ENCODE measurements around the gene DUS2. TPM values are rescaled to one million over a fixed set of nuclear protein-coding genes. Genes with fewer than 3 reads are reported as not detected.

Gene DUS2
- total and polyA plus RNA-seq, 9 of the 15 experiments (the other 6 are each of a cell fraction or from before 2014, with no cell fraction given) = 5.8 to 22.5 (median 20.6) TPM

DNA sequence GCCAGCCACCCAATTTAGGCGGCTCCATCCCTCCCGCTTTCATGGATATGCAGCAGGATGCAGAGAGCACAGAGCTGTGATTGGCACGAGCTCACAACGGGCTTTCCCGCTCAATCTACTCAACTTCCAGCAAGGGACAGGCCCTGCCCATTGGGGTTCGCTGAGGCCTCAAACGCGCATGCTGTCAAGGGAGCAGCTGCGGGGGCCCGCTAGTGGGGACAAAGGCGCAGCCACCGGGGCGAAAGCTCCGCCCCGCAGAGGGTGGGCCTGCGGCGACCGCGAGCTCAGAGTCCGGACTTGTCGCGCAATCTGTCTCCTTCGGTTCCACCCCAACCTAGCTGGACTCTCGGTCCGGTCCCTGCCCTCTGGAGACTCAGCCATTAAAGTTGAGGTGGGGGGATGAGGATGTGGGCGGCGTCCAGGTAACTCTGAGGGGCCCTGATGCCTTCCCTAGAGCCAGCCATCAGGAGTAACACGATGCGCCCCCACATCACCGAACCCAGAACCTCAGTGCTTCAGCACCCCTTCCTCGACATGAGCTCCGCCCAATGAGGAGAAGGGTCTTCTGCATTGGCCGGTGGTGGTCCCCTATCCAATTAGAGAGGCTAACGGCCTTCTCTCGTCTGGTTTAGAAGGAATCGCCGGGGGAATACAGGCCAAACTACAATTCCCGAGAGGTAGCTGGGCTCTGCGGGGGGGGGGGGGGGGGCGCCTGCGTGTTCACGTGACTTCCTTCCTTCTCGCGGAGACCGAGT is 61.6 kb downstream of the DUS2 start (continued):
- TF ChIP-seq, protein P1, sequence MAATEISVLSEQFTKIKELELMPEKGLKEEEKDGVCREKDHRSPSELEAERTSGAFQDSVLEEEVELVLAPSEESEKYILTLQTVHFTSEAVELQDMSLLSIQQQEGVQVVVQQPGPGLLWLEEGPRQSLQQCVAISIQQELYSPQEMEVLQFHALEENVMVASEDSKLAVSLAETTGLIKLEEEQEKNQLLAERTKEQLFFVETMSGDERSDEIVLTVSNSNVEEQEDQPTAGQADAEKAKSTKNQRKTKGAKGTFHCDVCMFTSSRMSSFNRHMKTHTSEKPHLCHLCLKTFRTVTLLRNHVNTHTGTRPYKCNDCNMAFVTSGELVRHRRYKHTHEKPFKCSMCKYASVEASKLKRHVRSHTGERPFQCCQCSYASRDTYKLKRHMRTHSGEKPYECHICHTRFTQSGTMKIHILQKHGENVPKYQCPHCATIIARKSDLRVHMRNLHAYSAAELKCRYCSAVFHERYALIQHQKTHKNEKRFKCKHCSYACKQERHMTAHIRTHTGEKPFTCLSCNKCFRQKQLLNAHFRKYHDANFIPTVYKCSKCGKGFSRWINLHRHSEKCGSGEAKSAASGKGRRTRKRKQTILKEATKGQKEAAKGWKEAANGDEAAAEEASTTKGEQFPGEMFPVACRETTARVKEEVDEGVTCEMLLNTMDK (IDR thresholded peaks at IDR 0.05; ENCODE audit: borderline replicate concordance, insufficient read depth, low read depth, low read length, poor library complexity, severe bottlenecking) = peak; percentile 93
- no peak for TF ChIP-seq CBFA2T3 (IDR thresholded peaks at IDR 0.05)
- no peak for TF ChIP-seq ZNF347 (CRISPR knock-in tag; IDR thresholded peaks at IDR 0.05; ENCODE audit: low read depth)
- TF ChIP-seq, protein P2, sequence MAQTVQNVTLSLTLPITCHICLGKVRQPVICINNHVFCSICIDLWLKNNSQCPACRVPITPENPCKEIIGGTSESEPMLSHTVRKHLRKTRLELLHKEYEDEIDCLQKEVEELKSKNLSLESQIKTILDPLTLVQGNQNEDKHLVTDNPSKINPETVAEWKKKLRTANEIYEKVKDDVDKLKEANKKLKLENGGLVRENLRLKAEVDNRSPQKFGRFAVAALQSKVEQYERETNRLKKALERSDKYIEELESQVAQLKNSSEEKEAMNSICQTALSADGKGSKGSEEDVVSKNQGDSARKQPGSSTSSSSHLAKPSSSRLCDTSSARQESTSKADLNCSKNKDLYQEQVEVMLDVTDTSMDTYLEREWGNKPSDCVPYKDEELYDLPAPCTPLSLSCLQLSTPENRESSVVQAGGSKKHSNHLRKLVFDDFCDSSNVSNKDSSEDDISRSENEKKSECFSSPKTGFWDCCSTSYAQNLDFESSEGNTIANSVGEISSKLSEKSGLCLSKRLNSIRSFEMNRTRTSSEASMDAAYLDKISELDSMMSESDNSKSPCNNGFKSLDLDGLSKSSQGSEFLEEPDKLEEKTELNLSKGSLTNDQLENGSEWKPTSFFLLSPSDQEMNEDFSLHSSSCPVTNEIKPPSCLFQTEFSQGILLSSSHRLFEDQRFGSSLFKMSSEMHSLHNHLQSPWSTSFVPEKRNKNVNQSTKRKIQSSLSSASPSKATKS (CRISPR knock-in tag; IDR thresholded peaks at IDR 0.05) = no peak
- no peak for TF ChIP-seq EZH2 (IDR thresholded peaks at IDR 0.05; ENCODE audit: borderline replicate concordance, low read depth, low read length)
- TF ChIP-seq, protein P3, sequence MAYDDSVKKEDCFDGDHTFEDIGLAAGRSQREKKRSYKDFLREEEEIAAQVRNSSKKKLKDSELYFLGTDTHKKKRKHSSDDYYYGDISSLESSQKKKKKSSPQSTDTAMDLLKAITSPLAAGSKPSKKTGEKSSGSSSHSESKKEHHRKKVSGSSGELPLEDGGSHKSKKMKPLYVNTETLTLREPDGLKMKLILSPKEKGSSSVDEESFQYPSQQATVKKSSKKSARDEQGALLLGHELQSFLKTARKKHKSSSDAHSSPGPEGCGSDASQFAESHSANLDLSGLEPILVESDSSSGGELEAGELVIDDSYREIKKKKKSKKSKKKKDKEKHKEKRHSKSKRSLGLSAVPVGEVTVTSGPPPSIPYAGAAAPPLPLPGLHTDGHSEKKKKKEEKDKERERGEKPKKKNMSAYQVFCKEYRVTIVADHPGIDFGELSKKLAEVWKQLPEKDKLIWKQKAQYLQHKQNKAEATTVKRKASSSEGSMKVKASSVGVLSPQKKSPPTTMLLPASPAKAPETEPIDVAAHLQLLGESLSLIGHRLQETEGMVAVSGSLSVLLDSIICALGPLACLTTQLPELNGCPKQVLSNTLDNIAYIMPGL (CRISPR knock-in tag; IDR thresholded peaks at IDR 0.05) = no peak
- no peak for TF ChIP-seq HEY1 (CRISPR knock-in tag; IDR thresholded peaks at IDR 0.05; ENCODE audit: borderline replicate concordance)
- no peak; the same call in none of the 2 replicates for TF ChIP-seq ZNF583 (CRISPR knock-in tag; IDR thresholded peaks at IDR 0.05)
- TF ChIP-seq, protein P4, sequence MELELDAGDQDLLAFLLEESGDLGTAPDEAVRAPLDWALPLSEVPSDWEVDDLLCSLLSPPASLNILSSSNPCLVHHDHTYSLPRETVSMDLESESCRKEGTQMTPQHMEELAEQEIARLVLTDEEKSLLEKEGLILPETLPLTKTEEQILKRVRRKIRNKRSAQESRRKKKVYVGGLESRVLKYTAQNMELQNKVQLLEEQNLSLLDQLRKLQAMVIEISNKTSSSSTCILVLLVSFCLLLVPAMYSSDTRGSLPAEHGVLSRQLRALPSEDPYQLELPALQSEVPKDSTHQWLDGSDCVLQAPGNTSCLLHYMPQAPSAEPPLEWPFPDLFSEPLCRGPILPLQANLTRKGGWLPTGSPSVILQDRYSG (tag; conservative IDR thresholded peaks at IDR 0.05; ENCODE audit: low read depth) = peak; percentile 72; the same call in 1 of the 2 replicates
- no peak for TF ChIP-seq PHTF2 (CRISPR knock-in tag; IDR thresholded peaks at IDR 0.05)
- no peak for TF ChIP-seq HMG20A (CRISPR knock-in tag; conservative IDR thresholded peaks at IDR 0.05)
- TF ChIP-seq RBM17 (IDR thresholded peaks at IDR 0.05; ENCODE audit: borderline replicate concordance, low read depth, low read length) = no peak
- TF ChIP-seq, protein P5, sequence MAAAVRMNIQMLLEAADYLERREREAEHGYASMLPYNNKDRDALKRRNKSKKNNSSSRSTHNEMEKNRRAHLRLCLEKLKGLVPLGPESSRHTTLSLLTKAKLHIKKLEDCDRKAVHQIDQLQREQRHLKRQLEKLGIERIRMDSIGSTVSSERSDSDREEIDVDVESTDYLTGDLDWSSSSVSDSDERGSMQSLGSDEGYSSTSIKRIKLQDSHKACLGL (CRISPR knock-in tag; IDR thresholded peaks at IDR 0.05; ENCODE audit: borderline replicate concordance, poor library complexity, severe bottlenecking) = no peak
- TF ChIP-seq NFE2 (IDR thresholded peaks at IDR 0.05; ENCODE audit: low read depth) = no peak
- TF ChIP-seq RBBP5 (IDR thresholded peaks at IDR 0.05; ENCODE audit: borderline replicate concordance, insufficient read depth, low read length, poor library complexity, severe bottlenecking) = peak; percentile 44
- no peak for TF ChIP-seq FOXM1 (IDR thresholded peaks at IDR 0.05; ENCODE audit: low read depth)
- TF ChIP-seq FOXM1 (CRISPR knock-in tag; IDR thresholded peaks at IDR 0.05; ENCODE audit: low read depth) = no peak
- TF ChIP-seq RBM22 (IDR thresholded peaks at IDR 0.05; ENCODE audit: low read depth, low read length, poor library complexity, severe bottlenecking) = no peak
